K562 (cell line): ENCODE data around the gene GRK1. TPM values are rescaled to one million over a fixed set of nuclear protein-coding genes. Genes with fewer than 3 reads are reported as not detected.

Experiments
- ATAC-seq: fragments of 200-7000 bp; cut with Tn5 transposase; 3 replicates; pipeline ENCODE4 v1.9.1; 2020; ENCODE audit warnings: moderate library complexity
- BruUV-seq: library from RNA; stranded (reverse); fragments of 400-500 nt; replicated peaks from 2 replicates; lab custom pipeline; 2021; lab: Mats Ljungman, UMichigan
- CTCF ChIA-PET: fragments of 300-600 bp; formaldehyde crosslinking; extraction: SDS; loops from one replicate; lab custom pipeline; 2021; ENCODE audit warnings: low intra/inter-chr PET ratio; lab: Yijun Ruan, JAX
- POLR2A ChIA-PET: fragments of 300-600, 350-650 bp; sonication (Branson Sonifier 250); formaldehyde crosslinking; extraction: SDS; loops from one replicate; lab custom pipeline; 2021; ENCODE audit warnings: antibody characterized with exemption, inconsistent platforms; lab: Yijun Ruan, JAX
- DNase-seq, 4 experiments: peaks; one replicate each; pipeline versions ENCODE4 v3.0.0 to v3.0.0-alpha.2; 2011 to 2018; ENCODE audit warnings: low spot score in 3 of 4, mixed read lengths in 3 of 4; ENCODE audit errors: extremely low read depth in 1 of 4
- FAIRE-seq: peaks from 2 replicates; lab custom pipeline; 2011; peaks lifted over from hg19 to GRCh38; lab: Jason Lieb, UNC
- H2AFZ ChIP-seq: 2 replicates; pipeline ENCODE4 v1.6.0; 2011; ENCODE audit warnings: low read depth, low read length, control low read depth, inconsistent platforms
- H3K27ac ChIP-seq: fragments of 200-600 bp; 3 replicates; pipeline ENCODE4 v1.8.0; 2011; ENCODE audit warnings: low read depth, mild to moderate bottlenecking, control low read depth, inconsistent platforms, low read length, moderate library complexity, mixed read lengths; ENCODE audit errors: extremely low read depth
- H3K27me3 ChIP-seq, 2 experiments: fragments of 300-600 bp in 1 of 2; 2 replicates in 1 of 2; 3 replicates in 1 of 2; pipeline versions ENCODE4 v1.6.0 to v1.8.0; 2011; ENCODE audit warnings: inconsistent platforms in 2 of 2, low read length in 2 of 2, mild to moderate bottlenecking in 1 of 2, mixed read lengths in 1 of 2, moderate library complexity in 1 of 2; ENCODE audit not compliant: control insufficient read depth in 2 of 2, insufficient read depth in 2 of 2
- H3K36me3 ChIP-seq: fragments of 300-600 bp; 3 replicates; pipeline ENCODE4 v1.8.0; 2011; ENCODE audit warnings: mild to moderate bottlenecking, low read length, inconsistent platforms; ENCODE audit not compliant: control insufficient read depth, insufficient read depth
- H3K4me1 ChIP-seq, 2 experiments: fragments of 200-600 bp in 1 of 2; replicated peaks in 1 of 2; 2 replicates in 1 of 2; 3 replicates in 1 of 2; pipeline versions ENCODE4 v1.5.1 to v1.8.0; 2011; ENCODE audit warnings: inconsistent platforms in 2 of 2, low read length in 2 of 2, mild to moderate bottlenecking in 1 of 2, mixed read lengths in 1 of 2, moderate library complexity in 1 of 2; ENCODE audit not compliant: control insufficient read depth in 2 of 2, insufficient read depth in 2 of 2
- H3K4me2 ChIP-seq: 2 replicates; pipeline ENCODE4 v1.6.1; 2011; ENCODE audit warnings: low read length, control low read depth, inconsistent platforms, mixed read lengths; ENCODE audit not compliant: insufficient read depth
- H3K4me3 ChIP-seq: fragments of 200-600 bp; sonication (generic), shearing (Covaris generic); 2 replicates; pipeline ENCODE4 v1.5.1; 2016; ENCODE audit warnings: control low read depth, inconsistent platforms
- H3K79me2 ChIP-seq: fragments of 200-600 bp; 3 replicates; pipeline ENCODE4 v1.8.0; 2011; ENCODE audit warnings: low read length, inconsistent platforms; ENCODE audit not compliant: control insufficient read depth, insufficient read depth
- H3K9ac ChIP-seq, 2 experiments: 2 replicates each; pipeline versions ENCODE4 v1.6.0 to v1.6.1; 2011; ENCODE audit warnings: low read depth in 2 of 2, low read length in 2 of 2, control low read depth in 1 of 2, inconsistent platforms in 1 of 2, mild to moderate bottlenecking in 1 of 2, mixed read lengths in 1 of 2; ENCODE audit not compliant: insufficient read depth in 1 of 2
- H3K9me1 ChIP-seq: one replicate; pipeline ENCODE4 v1.6.0; 2011; ENCODE audit warnings: inconsistent platforms, mild to moderate bottlenecking, low read length, moderate library complexity; ENCODE audit not compliant: control insufficient read depth, insufficient read depth
- H3K9me3 ChIP-seq: replicated peaks from 2 replicates; pipeline ENCODE4 v1.5.1; 2011; ENCODE audit warnings: low read depth, low read length, inconsistent platforms; ENCODE audit not compliant: control insufficient read depth, insufficient read depth
- H4K20me1 ChIP-seq: replicated peaks from 2 replicates; pipeline ENCODE4 v1.6.1; 2011; ENCODE audit warnings: low read length, inconsistent platforms, mixed read lengths; ENCODE audit not compliant: control insufficient read depth, insufficient read depth
- ATF1 ChIP-seq, 2 experiments: fragments of 450-650 bp in 1 of 2; IDR thresholded peaks; 2 replicates each; pipeline ENCODE4 v1.6.1; 2016; ENCODE audit warnings: missing compliant biosample characterization in 1 of 2, missing genetic modification characterization in 1 of 2
- E2F1 ChIP-seq: sonication (generic); formaldehyde crosslinking; IDR thresholded peaks from 2 replicates; pipeline ENCODE4 v1.8.1; 2023; ENCODE audit warnings: mild to moderate bottlenecking, missing genetic modification reagents, moderate library complexity
- ETS1 ChIP-seq: conservative IDR thresholded peaks from 2 replicates; pipeline ENCODE4 v1.6.1; 2011; ENCODE audit warnings: low read depth, mild to moderate bottlenecking, low read length; ENCODE audit not compliant: control insufficient read depth
- JUND ChIP-seq, 2 experiments: IDR thresholded peaks; 2 replicates in 1 of 2; 3 replicates in 1 of 2; pipeline ENCODE4 v1.6.1; 2011; ENCODE audit warnings: borderline replicate concordance in 2 of 2, low read depth in 2 of 2, low read length in 2 of 2, improper control_type of control experiment in 1 of 2, missing biosample characterization in 1 of 2, missing genetic modification characterization in 1 of 2, missing genetic modification reagents in 1 of 2
- MTA3 ChIP-seq: fragments of 450-650 bp; formaldehyde crosslinking; IDR thresholded peaks from 2 replicates; pipeline ENCODE4 v1.6.1; 2017; ENCODE audit warnings: mild to moderate bottlenecking, borderline replicate concordance
- NEUROD1 ChIP-seq: fragments of 150-350 bp; IDR thresholded peaks from 2 replicates; pipeline ENCODE4 v1.6.1; 2014; ENCODE audit warnings: borderline replicate concordance, low read length, low read depth; ENCODE audit not compliant: partially characterized antibody
- TSHZ1 ChIP-seq: fragments of 250-450 bp; sonication (Bioruptor Pico); IDR thresholded peaks from 2 replicates; pipeline ENCODE4 v1.4.0; 2020; ENCODE audit warnings: mild to moderate bottlenecking, moderate library complexity
- XRCC5 ChIP-seq: fragments of 200-400 bp; formaldehyde crosslinking; IDR thresholded peaks from 2 replicates; pipeline ENCODE4 v1.6.1; 2017; ENCODE audit warnings: low read depth, mild to moderate bottlenecking, low read length
- ZFP36 ChIP-seq: fragments of 150-350 bp; IDR thresholded peaks from 2 replicates; pipeline ENCODE4 v1.6.1; 2018; ENCODE audit warnings: low read length, low read depth; ENCODE audit not compliant: partially characterized antibody
- ZNF583 ChIP-seq: fragments of 250-450 bp; sonication (Bioruptor Pico); IDR thresholded peaks from 2 replicates; pipeline ENCODE4 v1.4.0; 2020
- ZNF717 ChIP-seq: fragments of 250-450 bp; sonication (Bioruptor Pico); IDR thresholded peaks from 2 replicates; pipeline ENCODE4 v1.5.0; 2021
- WGBS: fragments of 100-300 bp; shearing (Covaris generic); methylation state at CpG from one replicate; pipeline ENCODE4 v1.1.6; 2016; ENCODE audit warnings: low coverage, mixed read lengths; ENCODE audit not compliant: insufficient coverage; ENCODE audit errors: missing lambda C conversion rate; 5-methylcytosine and 5-hydroxymethylcytosine counted together
- in situ Hi-C: fragments of 300-500 bp; cut with MboI; formaldehyde crosslinking; loops from 4 replicates; pipeline ENCODE4 v1.15.0; 2018; ENCODE audit warnings: inconsistent platforms, mixed read lengths
- intact Hi-C: fragments of 100-400 bp; cut with micrococcal nuclease; formaldehyde crosslinking; loops from 2 replicates; pipeline ENCODE4 v1.14.2; 2022
- polyA plus RNA-seq, 8 experiments: library from polyadenylated mRNA; depleted of rRNA in 4 of 8; stranded (reverse) in 5 of 8; unstranded in 3 of 8; fragments of >200 nt; fragmentation: Nextera tagmentation in 2 of 8; fragmentation: Illumina TruSeq in 1 of 8; extraction: Ambion mirVana in 2 of 8; extraction: Trizol in 1 of 8; gene quantifications; 2 replicates each; pipeline versions ENCODE4 v1.2.1 to v1.2.3, GENCODE V29; 2011 to 2014; ENCODE audit warnings: inconsistent platforms in 1 of 8, missing spikeins in 1 of 8
- total RNA-seq, 7 experiments: library from RNA; depleted of rRNA in 6 of 7; stranded (reverse); fragments of >200 nt in 6 of 7; fragmentation: Illumina TruSeq in 2 of 7; extraction: Trizol in 2 of 7; gene quantifications; 2 replicates each; pipeline versions ENCODE4 v1.2.1 to v1.2.3, GENCODE V29; 2011 to 2021; ENCODE audit warnings: low replicate concordance in 1 of 7

GRK1 gene
- total and polyA plus RNA-seq, 9 of the 15 experiments (the other 6 are each of a cell fraction or from before 2014, with no cell fraction given): 0.09 TPM; not detected in 8

GRCh38 chr13:113747291-113747833, 80.3 kb downstream of the GRK1 start (continued):
- peak; percentile 62 for TF ChIP-seq ZFP36
- no peak for TF ChIP-seq JUND (IDR thresholded peaks at IDR 0.05; ENCODE audit: borderline replicate concordance, low read depth, low read length)
- no peak for TF ChIP-seq JUND (tag; IDR thresholded peaks at IDR 0.05; ENCODE audit: borderline replicate concordance, low read depth, low read length)

- in situ Hi-C loops (no loop called here), intact Hi-C loops (no loop called here)
- ATAC-seq: peak; percentile 96
- Histone ChIP-seq H3K9me1 (no peaks in the 10 kb centered on the region), H3K9me3 (no peaks in the 10 kb centered on the region; the same call in 1 of the 2 replicates), H3K27ac (no peak overlapping the region), H3K4me2 (peak overlapping the region; percentile 33; the same call in 1 of the 2 replicates), H3K27me3 (peaks cover 10 to 75% of the 10 kb centered on the region in 2 experiments), H4K20me1 (peaks cover 7% of the 10 kb centered on the region; the same call in 1 of the 2 replicates), H3K4me3 (no peak overlapping the region), H3K4me1 (peaks cover 9 to 36% of the 10 kb centered on the region in 2 experiments), H3K36me3 (no peaks in the 10 kb centered on the region), H2AFZ (no peak overlapping the region), H3K79me2 (no peaks in the 10 kb centered on the region), H3K9ac (no peak overlapping the region; a peak in 1 of 4 replicates)
- under 1% methylated on average over 23 of the region's 25 CpGs for WGBS
- CTCF ChIA-PET: interaction anchor here (0.6 kb wide), 1 partner anchor 308 kb away, joined by 3 read pairs; no protein-coding TSS in a partner anchor
- no peak for FAIRE-seq
- DNase-seq: peak; percentile 41 to 58 (median 46)
- POLR2A ChIA-PET: interaction anchor here (0.6 kb wide), 1 partner anchor 589 kb away, joined by 3 read pairs; no protein-coding TSS in a partner anchor
- BruUV-seq: no TSS peak
- no peak for TF ChIP-seq ZNF717 (CRISPR knock-in tag)
- TF ChIP-seq ATF1 (CRISPR knock-in tag; IDR thresholded peaks at IDR 0.05): no peak
- peak; percentile 65; the same call in 1 of the 2 replicates for TF ChIP-seq ATF1 (tag; IDR thresholded peaks at IDR 0.05)
- TF ChIP-seq XRCC5: no peak
- TF ChIP-seq E2F1 (CRISPR knock-in tag): no peak
- TF ChIP-seq TSHZ1 (CRISPR knock-in tag): no peak
- no peak for TF ChIP-seq ETS1
- TF ChIP-seq NEUROD1: no peak
- 0 out of 2 replicates have a peak, but pooled peaks have one; percentile 16 for TF ChIP-seq ZNF583
- peak; percentile 49; the same call in 1 of the 2 replicates for TF ChIP-seq MTA3
Measured at GRCh38 chr13:113748101-113748861, 81.3 kb downstream of the GRK1 start.
